Stimulated activated naive CD8-positive, alpha-beta T cell treated with anti-CD3 and anti-CD28 coated beads, Interleukin-15, amount 100 ng/mL, for 72 hours (primary cell): ENCODE data around the gene GATC.

ENCODE experiments used
- ATAC-seq: fragments of 150-1000 bp; cut with Tn5 transposase; 2 replicates; pipeline ENCODE4 v1.10.0; 2021; ENCODE audit warnings: mild to moderate bottlenecking, moderate library complexity
- DNase-seq, 2 donors: peaks; one replicate each; pipeline ENCODE4 v3.0.0; 2021 to 2022
- H3K27ac Mint-ChIP-seq, 2 donors: one replicate each; pipeline ENCODE4 v1.8.0; 2022; ENCODE audit warnings: mild to moderate bottlenecking in 2 of 2, mixed read lengths in 2 of 2, moderate library complexity in 2 of 2
- H3K27me3 Mint-ChIP-seq: one replicate; pipeline ENCODE4 v1.8.0; 2022; ENCODE audit warnings: mixed read lengths
- H3K4me1 Mint-ChIP-seq: one replicate; pipeline ENCODE4 v1.8.0; 2022; ENCODE audit warnings: mild to moderate bottlenecking, mixed read lengths
- H3K4me3 Mint-ChIP-seq, 2 donors: one replicate each; pipeline ENCODE4 v1.8.0; 2022; ENCODE audit warnings: mild to moderate bottlenecking in 2 of 2, mixed read lengths in 2 of 2, moderate library complexity in 1 of 2
- H3K9me3 Mint-ChIP-seq, 2 donors: one replicate each; pipeline ENCODE4 v1.8.0; 2022; ENCODE audit warnings: mixed read lengths in 2 of 2

Gene GATC

GRCh38 chr12:120496413-120497340 lies 50.4 kb downstream of the GATC start:
- H3K4me3 Mint-ChIP-seq = peak overlapping the region; percentile 87 to 91
- DNase-seq (peak in 1 of 2 donors; percentile 36), ATAC-seq (peak; percentile 53)
- H3K9me3 Mint-ChIP-seq = no peaks in the 10 kb centered on the region
- peaks cover 31% of the 10 kb centered on the region for H3K4me1 Mint-ChIP-seq
- H3K27ac Mint-ChIP-seq = peak overlapping the region; percentile 92 to 95
- no peaks in the 10 kb centered on the region for H3K27me3 Mint-ChIP-seq

- peaks cover 31% of the 10 kb centered on the region for H3K4me1 Mint-ChIP-seq
- no peaks in the 10 kb centered on the region for H3K27me3 Mint-ChIP-seq
- peak overlapping the region; percentile 87 to 91 for H3K4me3 Mint-ChIP-seq
- H3K9me3 Mint-ChIP-seq = no peaks in the 10 kb centered on the region
- peak overlapping the region in 1 of 2 donors; percentile 93 for H3K27ac Mint-ChIP-seq
- ATAC-seq = no peak
- no peak for DNase-seq
Measured at GRCh38 chr12:120497524-120498150, 51.4 kb downstream of the GATC start.

GRCh38 chr12:120498870-120499515 lies 52.7 kb downstream of the GATC start:
- no peaks in the 10 kb centered on the region for H3K27me3 Mint-ChIP-seq
- ATAC-seq = no peak
- no peak overlapping the region for H3K4me3 Mint-ChIP-seq
- H3K4me1 Mint-ChIP-seq = peaks cover 31% of the 10 kb centered on the region
- no peaks in the 10 kb centered on the region for H3K9me3 Mint-ChIP-seq
- no peak overlapping the region for H3K27ac Mint-ChIP-seq
- DNase-seq = no peak

DNA sequence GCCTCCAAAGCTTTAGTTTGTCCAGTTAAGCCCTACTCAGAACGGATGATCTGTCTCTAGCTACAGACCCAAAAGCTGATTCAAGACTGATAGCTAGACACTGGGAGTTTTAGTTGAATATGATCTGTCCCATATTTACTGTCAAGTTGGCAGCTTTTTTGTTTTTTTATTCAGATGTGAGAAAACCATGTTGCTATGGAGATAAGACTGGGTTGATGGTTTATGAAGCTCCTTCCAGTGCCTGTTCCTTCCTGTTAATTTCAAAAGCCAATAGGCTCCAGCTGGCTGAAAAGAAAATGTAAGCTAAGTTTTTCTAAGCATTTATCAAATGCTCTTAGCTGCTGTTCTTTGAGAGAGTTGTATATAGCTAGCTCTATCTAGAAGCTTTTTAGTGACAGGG lies 54.3 kb downstream of the GATC start:
- no peak for ATAC-seq
- Mint-ChIP-seq H3K27me3 (no peaks in the 10 kb centered on the region), H3K4me1 (peaks cover 21% of the 10 kb centered on the region), H3K9me3 (no peaks in the 10 kb centered on the region), H3K4me3 (no peak overlapping the region), H3K27ac (peak overlapping the region; percentile 7 to 44)
- DNase-seq = no peak

- ATAC-seq = no peak
- no peak overlapping the region for H3K27ac Mint-ChIP-seq
- H3K4me1 Mint-ChIP-seq = no peaks in the 10 kb centered on the region
- H3K27me3 Mint-ChIP-seq = no peaks in the 10 kb centered on the region
- no peak for DNase-seq
- no peaks in the 10 kb centered on the region for H3K9me3 Mint-ChIP-seq
- H3K4me3 Mint-ChIP-seq = no peak overlapping the region
Measured at GRCh38 chr12:120504587-120504986, 58.3 kb downstream of the GATC start.

GRCh38 chr12:120508537-120508936 lies 62.3 kb downstream of the GATC start:
- no peaks in the 10 kb centered on the region for H3K4me1 Mint-ChIP-seq
- H3K27me3 Mint-ChIP-seq = no peaks in the 10 kb centered on the region
- ATAC-seq (no peak), DNase-seq (no peak)
- no peak overlapping the region for H3K4me3 Mint-ChIP-seq
- H3K9me3 Mint-ChIP-seq = no peaks in the 10 kb centered on the region
- no peak overlapping the region for H3K27ac Mint-ChIP-seq
